ENCODE results near the gene GIMAP6.

- TF ChIP-seq CTCF (IDR thresholded peaks at IDR 0.05), result no peak
- TF ChIP-seq RNF2 (IDR thresholded peaks at IDR 0.05; ENCODE audit: borderline replicate concordance, low read depth), result no peak
- no peak for TF ChIP-seq EP300 (IDR thresholded peaks at IDR 0.05)
- TF ChIP-seq CBX8 (IDR thresholded peaks at IDR 0.05), result no peak
- no peak for TF ChIP-seq POLR2A (IDR thresholded peaks at IDR 0.05; ENCODE audit: low read length)
- TF ChIP-seq REST (IDR thresholded peaks at IDR 0.05), result no peak
- TF ChIP-seq MAX (IDR thresholded peaks at IDR 0.05), result no peak
- TF ChIP-seq RCOR1 (IDR thresholded peaks at IDR 0.05; ENCODE audit: low read depth, low read length), result no peak
- TF ChIP-seq HEYL (CRISPR knock-in tag; IDR thresholded peaks at IDR 0.05), result no peak
- no peak for TF ChIP-seq HOXA7 (CRISPR knock-in tag; IDR thresholded peaks at IDR 0.05)
- TF ChIP-seq POLR2AphosphoS2 (conservative IDR thresholded peaks at IDR 0.05; ENCODE audit: low read length), result no peak
- no peak for TF ChIP-seq NR3C1 (IDR thresholded peaks at IDR 0.05)
- no peak for TF ChIP-seq RAD21 (conservative IDR thresholded peaks at IDR 0.05 in 1 of 2, IDR thresholded peaks at IDR 0.05 in 1 of 2)
- no peak for TF ChIP-seq E2F6 (IDR thresholded peaks at IDR 0.05; ENCODE audit: borderline replicate concordance, low read depth)
These were observed 36.3 kb upstream of the GIMAP6 start for GRCh38 chr7:150668472-150668911.
